Keratinocyte (primary cell): Measurements from ENCODE around the gene TUBGCP6.

Experiments
- EZH2 ChIP-seq: IDR thresholded peaks from one replicate; pipeline ENCODE4 v1.6.1; 2012; ENCODE audit warnings: inconsistent platforms, mild to moderate bottlenecking, low read length, moderate library complexity
- TF ChIP-seq, protein P1 (sequence below), 3 experiments: IDR thresholded peaks in 1 of 3; conservative IDR thresholded peaks in 1 of 3; optimal IDR thresholded peaks in 1 of 3; 2 replicates in 2 of 3; 3 replicates in 1 of 3; pipeline versions ENCODE3 to v1.5.1; 2011; ENCODE audit warnings: low read length in 3 of 3, mild to moderate bottlenecking in 3 of 3, moderate library complexity in 2 of 3, control low read depth in 1 of 3, inconsistent platforms in 1 of 3; ENCODE audit not compliant: insufficient read depth in 2 of 3; ENCODE audit errors: extremely low read depth in 1 of 3

DNA sequence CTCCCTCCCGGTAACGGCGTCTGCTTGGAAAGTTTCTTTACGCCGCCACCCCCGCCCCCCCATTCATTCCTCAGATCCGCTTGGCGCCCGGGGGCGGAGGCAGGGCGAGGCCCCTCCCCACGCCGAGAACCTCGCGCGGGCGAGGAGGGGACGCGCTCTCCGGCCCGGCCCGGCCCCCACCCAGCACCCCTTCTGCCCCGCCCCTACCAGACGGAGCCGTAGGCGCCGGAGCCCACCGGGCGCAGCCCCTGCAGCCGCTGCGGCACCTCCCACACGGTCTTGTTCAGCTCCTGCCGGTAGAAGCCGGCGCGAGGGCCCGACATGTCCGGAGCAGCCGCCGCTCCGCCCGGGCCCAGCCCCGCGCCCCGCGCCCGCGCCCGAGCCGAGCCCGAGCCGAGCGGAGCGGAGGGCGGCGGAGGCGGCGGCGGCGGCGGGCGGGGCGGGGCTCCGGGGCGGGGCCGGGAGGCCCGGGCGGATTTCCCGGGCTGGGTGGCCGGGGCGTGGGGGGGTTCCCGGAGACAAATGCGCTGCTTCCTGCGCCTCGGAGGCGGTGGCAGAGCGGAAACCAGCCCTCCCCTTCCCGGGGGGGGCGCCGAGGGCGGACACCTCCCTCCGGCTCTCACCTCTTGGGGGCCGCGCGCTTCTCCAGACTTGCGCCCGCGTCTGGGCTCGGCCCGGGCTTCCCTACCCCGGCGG, 25.3 kb upstream of the TUBGCP6 start, which contains the start of gene MAPK11:
- TF ChIP-seq, protein P1, sequence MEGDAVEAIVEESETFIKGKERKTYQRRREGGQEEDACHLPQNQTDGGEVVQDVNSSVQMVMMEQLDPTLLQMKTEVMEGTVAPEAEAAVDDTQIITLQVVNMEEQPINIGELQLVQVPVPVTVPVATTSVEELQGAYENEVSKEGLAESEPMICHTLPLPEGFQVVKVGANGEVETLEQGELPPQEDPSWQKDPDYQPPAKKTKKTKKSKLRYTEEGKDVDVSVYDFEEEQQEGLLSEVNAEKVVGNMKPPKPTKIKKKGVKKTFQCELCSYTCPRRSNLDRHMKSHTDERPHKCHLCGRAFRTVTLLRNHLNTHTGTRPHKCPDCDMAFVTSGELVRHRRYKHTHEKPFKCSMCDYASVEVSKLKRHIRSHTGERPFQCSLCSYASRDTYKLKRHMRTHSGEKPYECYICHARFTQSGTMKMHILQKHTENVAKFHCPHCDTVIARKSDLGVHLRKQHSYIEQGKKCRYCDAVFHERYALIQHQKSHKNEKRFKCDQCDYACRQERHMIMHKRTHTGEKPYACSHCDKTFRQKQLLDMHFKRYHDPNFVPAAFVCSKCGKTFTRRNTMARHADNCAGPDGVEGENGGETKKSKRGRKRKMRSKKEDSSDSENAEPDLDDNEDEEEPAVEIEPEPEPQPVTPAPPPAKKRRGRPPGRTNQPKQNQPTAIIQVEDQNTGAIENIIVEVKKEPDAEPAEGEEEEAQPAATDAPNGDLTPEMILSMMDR (optimal IDR thresholded peaks at IDR 0.05 in 1 of 3, IDR thresholded peaks at IDR 0.05 in 1 of 3, conservative IDR thresholded peaks at IDR 0.05 in 1 of 3; ENCODE audit: extremely low read depth in 1 of 3, insufficient read depth in 2 of 3, low read length in 3 of 3) = no peak
- TF ChIP-seq EZH2 = no peak
